HCT116 (cell line): ENCODE results near the gene NECTIN4. TPM values are rescaled to one million over a fixed set of nuclear protein-coding genes. Genes with fewer than 3 reads are reported as not detected.

ENCODE experiments used
- ATAC-seq: fragments of 200-7000 bp; cut with Tn5 transposase; 2 replicates; pipeline ENCODE4 v1.9.1; 2020; ENCODE audit warnings: mild to moderate bottlenecking, moderate library complexity
- BruUV-seq: library from RNA; stranded (reverse); fragments of 400-500 nt; replicated peaks from 2 replicates; lab custom pipeline; 2021; lab: Mats Ljungman, UMichigan
- CTCF ChIA-PET: fragments of 300-600 bp; sonication (Branson Sonifier 250); formaldehyde crosslinking; loops from one replicate; lab custom pipeline; 2021; ENCODE audit warnings: antibody characterized with exemption; lab: Charles Lee
- POLR2A ChIA-PET: fragments of 300-600, 350-600 bp; sonication (Branson Sonifier 250); formaldehyde crosslinking; loops from one replicate; lab custom pipeline; 2021; ENCODE audit warnings: antibody characterized with exemption; lab: Charles Lee
- RAD21 ChIA-PET, 2 experiments: fragments of 300-600 bp; sonication (Branson Sonifier 250); formaldehyde crosslinking; loops; one replicate each; lab custom pipeline; 2023; ENCODE audit warnings: low total read pairs in 2 of 2; ENCODE audit not compliant: uncharacterized antibody in 2 of 2, unreplicated experiment in 2 of 2, low non-redundant PET in 1 of 2; lab: Charles Lee
- DNase-seq: peaks from one replicate; pipeline ENCODE4 v3.0.0-alpha.2; 2010; ENCODE audit warnings: low read depth, low spot score
- H2AFZ ChIP-seq: fragments of 200-600 bp; shearing (Covaris generic), sonication (generic); 2 replicates; pipeline ENCODE4 v1.6.1; 2017; ENCODE audit warnings: low read depth, mixed run types, mixed read lengths, antibody characterized with exemption, low read length; ENCODE audit not compliant: poor library complexity, severe bottlenecking
- H3K27ac ChIP-seq: 2 replicates; pipeline ENCODE4 v1.5.1; 2012; ENCODE audit warnings: low read depth, low read length
- H3K27me3 ChIP-seq: fragments of 200-600 bp; sonication (generic); 2 replicates; pipeline ENCODE4 v1.6.1; 2016; ENCODE audit warnings: mixed run types, low read length, mixed read lengths; ENCODE audit not compliant: insufficient read depth
- H3K36me3 ChIP-seq, 2 experiments: fragments of 200-500 bp in 1 of 2; fragments of 200-600 bp in 1 of 2; sonication (Bioruptor generic) in 1 of 2; sonication (generic) in 1 of 2; 2 replicates each; pipeline versions ENCODE4 v1.5.1 to v1.6.1; 2014 to 2016; ENCODE audit warnings: low read length in 2 of 2, inconsistent platforms in 1 of 2, mixed read lengths in 1 of 2, mixed run types in 1 of 2; ENCODE audit not compliant: insufficient read depth in 2 of 2, control insufficient read depth in 1 of 2
- H3K4me1 ChIP-seq, 2 experiments: fragments of 200-600 bp in 1 of 2; sonication (generic) in 1 of 2; 2 replicates each; pipeline versions ENCODE4 v1.5.1 to v1.6.1; 2012 to 2017; ENCODE audit warnings: low read length in 2 of 2, inconsistent platforms in 1 of 2, mild to moderate bottlenecking in 1 of 2, mixed read lengths in 1 of 2, mixed run types in 1 of 2, moderate library complexity in 1 of 2; ENCODE audit not compliant: insufficient read depth in 2 of 2, control insufficient read depth in 1 of 2
- H3K4me2 ChIP-seq: fragments of 200-600 bp; sonication (generic); 2 replicates; pipeline ENCODE4 v1.6.1; 2017; ENCODE audit warnings: mixed run types, low read length, mixed read lengths
- H3K4me3 ChIP-seq, 2 experiments: fragments of 200-600 bp in 1 of 2; sonication (generic) in 1 of 2; replicated peaks in 1 of 2; 2 replicates each; pipeline ENCODE4 v1.5.1; 2011 to 2016; ENCODE audit warnings: low read length in 2 of 2, control low read depth in 1 of 2, low read depth in 1 of 2, mild to moderate bottlenecking in 1 of 2, mixed read lengths in 1 of 2, mixed run types in 1 of 2
- H3K79me2 ChIP-seq: fragments of 200-600 bp; sonication (generic); 2 replicates; pipeline ENCODE4 v1.6.1; 2017; ENCODE audit warnings: mild to moderate bottlenecking, mixed run types, low read length, moderate library complexity, mixed read lengths; ENCODE audit not compliant: insufficient read depth
- H3K9ac ChIP-seq: fragments of 200-600 bp; sonication (generic); 2 replicates; pipeline ENCODE4 v1.6.1; 2016; ENCODE audit warnings: low read length, mixed read lengths
- H3K9me2 ChIP-seq: fragments of 200-600 bp; sonication (generic), shearing (Covaris generic); 2 replicates; pipeline ENCODE4 v1.6.1; 2017; ENCODE audit warnings: mixed run types, mild to moderate bottlenecking, moderate library complexity; ENCODE audit not compliant: insufficient read depth
- H3K9me3 ChIP-seq, 2 experiments: fragments of 200-500 bp in 1 of 2; fragments of 200-600 bp in 1 of 2; sonication (Bioruptor generic) in 1 of 2; sonication (generic) in 1 of 2; 2 replicates each; pipeline ENCODE4 v1.6.1; 2014 to 2017; ENCODE audit warnings: low read length in 2 of 2, mixed read lengths in 2 of 2, inconsistent platforms in 1 of 2, low read depth in 1 of 2, mild to moderate bottlenecking in 1 of 2, mixed run types in 1 of 2, moderate library complexity in 1 of 2; ENCODE audit not compliant: control insufficient read depth in 1 of 2, insufficient read depth in 1 of 2
- H4K20me1 ChIP-seq: fragments of 200-600 bp; sonication (generic), shearing (Covaris generic); 2 replicates; pipeline ENCODE4 v1.6.1; 2017; ENCODE audit warnings: mixed run types, mild to moderate bottlenecking, moderate library complexity; ENCODE audit not compliant: insufficient read depth
- ATF3 ChIP-seq: IDR thresholded peaks from 2 replicates; pipeline ENCODE4 v1.6.1; 2012
- CBX3 ChIP-seq: IDR thresholded peaks from 2 replicates; pipeline ENCODE4 v1.6.1; 2012; ENCODE audit warnings: low read depth
- CEBPB ChIP-seq: IDR thresholded peaks from 2 replicates; pipeline ENCODE4 v1.6.1; 2012; ENCODE audit warnings: low read depth
- EGR1 ChIP-seq: IDR thresholded peaks from 2 replicates; pipeline ENCODE4 v1.6.1; 2012; ENCODE audit warnings: low read depth
- ELF1 ChIP-seq: IDR thresholded peaks from 2 replicates; pipeline ENCODE4 v1.6.1; 2012; ENCODE audit warnings: low read depth, borderline replicate concordance
- FOSL1 ChIP-seq: IDR thresholded peaks from 2 replicates; pipeline ENCODE4 v1.6.1; 2012; ENCODE audit warnings: low read depth
- JUND ChIP-seq: IDR thresholded peaks from 2 replicates; pipeline ENCODE4 v1.6.1; 2012
- POLR2A ChIP-seq: IDR thresholded peaks from 2 replicates; pipeline ENCODE4 v1.7.0; 2011; ENCODE audit warnings: borderline replicate concordance; ENCODE audit not compliant: insufficient read depth, insufficient read length; ENCODE audit errors: extremely low read depth
- POLR2AphosphoS5 ChIP-seq: IDR thresholded peaks from 2 replicates; pipeline ENCODE4 v1.6.1; 2011; ENCODE audit warnings: mild to moderate bottlenecking, low read depth, low read length, moderate library complexity
- SRF ChIP-seq: IDR thresholded peaks from 2 replicates; pipeline ENCODE4 v1.6.1; 2012; ENCODE audit warnings: low read depth
- TCF7L2 ChIP-seq: IDR thresholded peaks from 2 replicates; pipeline ENCODE4 v1.7.0; 2011; ENCODE audit warnings: borderline replicate concordance, inconsistent platforms; ENCODE audit not compliant: insufficient read depth, insufficient read length; ENCODE audit errors: extremely low read depth
- YY1 ChIP-seq: IDR thresholded peaks from 2 replicates; pipeline ENCODE4 v1.6.1; 2011; ENCODE audit warnings: low read length, low read depth, moderate library complexity, mild to moderate bottlenecking; ENCODE audit not compliant: insufficient replicate concordance; ENCODE audit errors: extremely low read depth
- ZBTB33 ChIP-seq: IDR thresholded peaks from 2 replicates; pipeline ENCODE4 v1.6.1; 2011; ENCODE audit warnings: mild to moderate bottlenecking, low read length, moderate library complexity; ENCODE audit not compliant: insufficient replicate concordance; ENCODE audit errors: extremely low read depth
- ZFX ChIP-seq: fragments of 450-650 bp; IDR thresholded peaks from 2 replicates; pipeline ENCODE4 v1.6.1; 2017
- ZNF274 ChIP-seq: fragments of 200-500 bp; sonication (Bioruptor generic); IDR thresholded peaks from 2 replicates; pipeline ENCODE4 v1.6.1; 2014; ENCODE audit warnings: mild to moderate bottlenecking, low read depth, low read length, inconsistent platforms
- intact Hi-C: fragments of 100-400 bp; cut with micrococcal nuclease; formaldehyde crosslinking; loops from 2 replicates; pipeline ENCODE4 v1.10.0; 2022
- total RNA-seq: library from RNA; stranded (reverse); gene quantifications from one replicate; pipeline ENCODE4 v1.2.1, GENCODE V29; 2021; ENCODE audit not compliant: unreplicated experiment

NECTIN4 gene
- total RNA-seq, 1 experiment from 2014 or later: 3.3 TPM

GRCh38 chr1:161111117-161111516, 21.8 kb upstream of the NECTIN4 start:
- Histone ChIP-seq H3K9ac (no peak overlapping the region), H3K36me3 (peaks cover 2 to 25% of the 10 kb centered on the region in 2 experiments; a peak in 1 of 4 replicates), H3K4me3 (no peak overlapping the region)
- DNase-seq: no peak
- CTCF ChIA-PET: no interaction called here
- TF ChIP-seq ZBTB33: no peak
- no peak for TF ChIP-seq ATF3
- no peak for TF ChIP-seq ZFX
- no peak for TF ChIP-seq POLR2A
- TF ChIP-seq SRF: no peak
- TF ChIP-seq TCF7L2: no peak
- no peak for TF ChIP-seq FOSL1
- no peak for TF ChIP-seq CBX3
- TF ChIP-seq ELF1: no peak
- TF ChIP-seq JUND: no peak
- no peak for TF ChIP-seq CEBPB
- TF ChIP-seq YY1: no peak
- TF ChIP-seq ZNF274: no peak
- TF ChIP-seq EGR1: no peak
- TF ChIP-seq POLR2AphosphoS5: no peak
- TF ChIP-seq, all 23 proteins: peak for 0
- H2AFZ ChIP-seq: no peak overlapping the region
- peaks cover 20% of the 10 kb centered on the region; the same call in 1 of the 2 replicates for H4K20me1 ChIP-seq
- ChIA-PET RAD21 (no interaction called here), POLR2A (no interaction called here)
- no TSS peak for BruUV-seq
- H3K27me3 ChIP-seq: no peaks in the 10 kb centered on the region
- H3K4me2 ChIP-seq: no peak overlapping the region
- no peaks in the 10 kb centered on the region for H3K9me2 ChIP-seq
- no peaks in the 10 kb centered on the region for H3K9me3 ChIP-seq
- intact Hi-C loops: no loop called here
- peaks cover 18 to 31% of the 10 kb centered on the region in 2 experiments for H3K4me1 ChIP-seq
- H3K79me2 ChIP-seq: peaks cover 99% of the 10 kb centered on the region
- ATAC-seq: no peak
- H3K27ac ChIP-seq: no peak overlapping the region
